Measurements from ENCODE around the gene NINJ1.

GRCh38 chr9:93085676-93086075 is 48.4 kb downstream of the NINJ1 start:
- TF ChIP-seq CTCF (IDR thresholded peaks at IDR 0.05) (no peak), SIN3A (IDR thresholded peaks at IDR 0.05; ENCODE audit: borderline replicate concordance, low read depth, low read length) (no peak), SMC3 (IDR thresholded peaks at IDR 0.05; ENCODE audit: low read depth, low read length) (no peak), ZBTB33 (IDR thresholded peaks at IDR 0.05; ENCODE audit: borderline replicate concordance, low read depth) (no peak), TCF12 (IDR thresholded peaks at IDR 0.05) (no peak), REST (IDR thresholded peaks at IDR 0.05; ENCODE audit: low read depth, low read length) (no peak), USF2 (IDR thresholded peaks at IDR 0.05; ENCODE audit: borderline replicate concordance, low read depth, low read length) (no peak)

Data from SK-N-SH (cell line).